GM12864 (cell line): Measurements from ENCODE around the gene PHF24.

Experiments
- DNase-seq: peaks from one replicate; pipeline ENCODE4 v3.0.0-alpha.2; 2011; ENCODE audit warnings: low read depth
- H3K4me3 ChIP-seq: 2 replicates; pipeline ENCODE4 v1.5.1; 2011; ENCODE audit warnings: mild to moderate bottlenecking, low read depth, low read length, control low read depth
- TF ChIP-seq, protein P1 (sequence below): IDR thresholded peaks from 2 replicates; pipeline ENCODE4 v1.5.1; 2011; ENCODE audit warnings: low read depth, mild to moderate bottlenecking, moderate library complexity, low read length, control low read depth, inconsistent platforms; ENCODE audit errors: missing control alignments

Gene PHF24

GRCh38 chr9:34964458-34964857 is 6.4 kb downstream of the PHF24 start:
- TF ChIP-seq, protein P1, sequence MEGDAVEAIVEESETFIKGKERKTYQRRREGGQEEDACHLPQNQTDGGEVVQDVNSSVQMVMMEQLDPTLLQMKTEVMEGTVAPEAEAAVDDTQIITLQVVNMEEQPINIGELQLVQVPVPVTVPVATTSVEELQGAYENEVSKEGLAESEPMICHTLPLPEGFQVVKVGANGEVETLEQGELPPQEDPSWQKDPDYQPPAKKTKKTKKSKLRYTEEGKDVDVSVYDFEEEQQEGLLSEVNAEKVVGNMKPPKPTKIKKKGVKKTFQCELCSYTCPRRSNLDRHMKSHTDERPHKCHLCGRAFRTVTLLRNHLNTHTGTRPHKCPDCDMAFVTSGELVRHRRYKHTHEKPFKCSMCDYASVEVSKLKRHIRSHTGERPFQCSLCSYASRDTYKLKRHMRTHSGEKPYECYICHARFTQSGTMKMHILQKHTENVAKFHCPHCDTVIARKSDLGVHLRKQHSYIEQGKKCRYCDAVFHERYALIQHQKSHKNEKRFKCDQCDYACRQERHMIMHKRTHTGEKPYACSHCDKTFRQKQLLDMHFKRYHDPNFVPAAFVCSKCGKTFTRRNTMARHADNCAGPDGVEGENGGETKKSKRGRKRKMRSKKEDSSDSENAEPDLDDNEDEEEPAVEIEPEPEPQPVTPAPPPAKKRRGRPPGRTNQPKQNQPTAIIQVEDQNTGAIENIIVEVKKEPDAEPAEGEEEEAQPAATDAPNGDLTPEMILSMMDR, result no peak
- no peak for DNase-seq
- no peak overlapping the region for H3K4me3 ChIP-seq

DNA sequence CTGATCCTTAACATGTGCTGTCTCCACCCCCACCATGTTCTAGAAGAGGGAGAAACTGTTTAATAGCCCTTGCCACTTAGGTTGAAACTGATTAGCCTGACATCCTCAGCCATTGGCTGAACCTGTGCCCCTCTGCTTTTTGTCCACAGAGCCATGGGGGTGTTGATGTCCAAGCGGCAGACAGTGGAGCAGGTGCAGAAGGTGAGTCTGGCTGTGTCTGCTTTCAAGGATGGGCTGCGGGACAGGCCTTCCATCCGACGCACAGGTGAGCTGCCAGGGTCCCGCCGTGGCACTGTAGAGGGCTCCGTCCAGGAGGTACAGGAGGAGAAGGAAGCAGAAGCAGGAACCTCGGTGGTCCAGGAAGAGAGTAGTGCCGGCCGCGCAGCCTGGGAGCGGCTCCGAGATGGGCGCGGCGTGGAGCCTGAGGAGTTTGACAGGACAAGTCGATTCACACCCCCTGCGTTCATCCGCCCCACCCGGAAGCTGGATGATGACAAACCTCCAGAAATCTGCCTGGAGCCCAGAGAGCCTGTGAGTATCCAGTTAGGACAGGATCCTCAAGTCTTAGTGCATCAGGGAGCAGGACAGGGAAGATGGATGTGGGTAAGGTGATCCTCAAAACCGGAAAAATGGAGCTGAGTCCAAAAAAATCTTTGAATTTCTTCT is 13.2 kb downstream of the PHF24 start:
- TF ChIP-seq, protein P1, result no peak
- DNase-seq, result no peak
- H3K4me3 ChIP-seq, result no peak overlapping the region

GRCh38 chr9:34974664-34975063 is 16.6 kb downstream of the PHF24 start:
- DNase-seq, result no peak
- H3K4me3 ChIP-seq, result no peak overlapping the region
- TF ChIP-seq, protein P1, result no peak

GRCh38 chr9:34976441-34976840 is 18.4 kb downstream of the PHF24 start:
- no peak for DNase-seq
- TF ChIP-seq, protein P1, result no peak
- H3K4me3 ChIP-seq, result no peak overlapping the region

- no peak overlapping the region for H3K4me3 ChIP-seq
- TF ChIP-seq, protein P1, result no peak
- no peak for DNase-seq
Measured at GRCh38 chr9:34976992-34977391, 18.9 kb downstream of the PHF24 start.

- TF ChIP-seq, protein P1, result no peak
- H3K4me3 ChIP-seq, result no peak overlapping the region
- DNase-seq, result no peak
Measured at GRCh38 chr9:34980181-34980761, 22.2 kb downstream of the PHF24 start.

DNA sequence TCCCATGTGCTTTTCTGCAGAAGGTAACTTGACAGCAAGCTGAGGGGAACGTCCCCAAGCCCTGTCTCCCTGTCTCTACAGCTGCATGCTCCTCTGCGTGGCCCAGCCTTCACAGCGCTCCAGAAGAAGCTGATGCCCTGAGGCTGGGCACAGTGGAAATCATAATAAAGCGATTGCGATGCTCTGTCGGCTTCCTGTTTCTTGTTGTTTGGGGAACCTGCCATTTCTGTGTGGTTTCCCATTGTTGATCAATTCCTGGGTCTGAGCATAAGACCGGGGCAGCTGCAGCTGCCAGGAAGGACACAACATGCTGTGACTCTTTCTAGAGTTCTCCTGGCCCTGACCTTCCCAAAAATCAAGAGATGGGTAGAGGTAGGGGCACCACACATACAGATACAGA is 24.3 kb downstream of the PHF24 start:
- DNase-seq, result no peak

More for the DNA sequence above, 24.3 kb downstream of the PHF24 start:
- TF ChIP-seq, protein P1, result no peak
- H3K4me3 ChIP-seq, result no peak overlapping the region
